MM.1S (cell line): ENCODE measurements around the gene DMGDH.

Experiments
- EZH2 ChIP-seq: fragments of 300-600 bp; sonication (generic); optimal IDR thresholded peaks from 2 replicates; pipeline ENCODE3; 2017; ENCODE audit warnings: low read depth, mild to moderate bottlenecking, antibody characterized with exemption, low read length, mixed read lengths
- EZH2phosphoT487 ChIP-seq: fragments of 300-600 bp; sonication (generic); IDR thresholded peaks from 2 replicates; pipeline ENCODE4 v1.6.1; 2018; ENCODE audit warnings: antibody characterized with exemption, low read length
- TF ChIP-seq, protein P1 (sequence below): fragments of 300-600 bp; sonication (generic); IDR thresholded peaks from 2 replicates; pipeline ENCODE4 v1.5.1; 2016; ENCODE audit warnings: antibody characterized with exemption, low read length, mixed read lengths

DNA sequence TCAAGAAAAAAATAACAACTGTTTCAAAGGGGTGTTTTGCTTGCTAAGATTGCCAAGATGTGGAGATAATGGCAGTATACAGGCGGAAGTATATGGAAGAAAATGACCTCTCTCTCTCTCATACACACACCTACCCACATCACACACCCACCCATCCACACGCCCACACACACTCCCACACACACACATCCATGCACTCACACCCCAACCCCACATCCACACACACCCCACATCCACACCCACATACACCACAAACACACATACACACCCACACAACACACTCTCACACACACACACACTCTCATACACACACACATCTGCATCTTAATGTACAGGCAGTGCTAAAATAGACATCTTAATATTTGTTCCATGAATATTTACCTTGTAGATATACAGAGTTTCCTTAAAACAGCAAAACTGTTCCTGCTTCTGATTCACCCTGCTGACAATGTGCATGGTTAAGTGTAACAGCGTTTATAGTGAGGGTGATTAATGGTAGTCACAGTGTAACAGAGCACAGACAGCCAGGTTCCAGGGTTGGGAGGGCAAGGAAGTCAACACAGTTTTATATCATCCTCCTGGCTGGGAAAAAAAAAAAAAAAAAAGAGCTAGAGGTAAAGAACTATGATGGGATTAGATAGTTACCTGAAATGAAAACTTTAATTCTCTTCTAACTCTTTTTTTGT lies 8.3 kb upstream of the DMGDH start:
- TF ChIP-seq EZH2 (no peak), EZH2phosphoT487 (no peak)
- TF ChIP-seq, protein P1, sequence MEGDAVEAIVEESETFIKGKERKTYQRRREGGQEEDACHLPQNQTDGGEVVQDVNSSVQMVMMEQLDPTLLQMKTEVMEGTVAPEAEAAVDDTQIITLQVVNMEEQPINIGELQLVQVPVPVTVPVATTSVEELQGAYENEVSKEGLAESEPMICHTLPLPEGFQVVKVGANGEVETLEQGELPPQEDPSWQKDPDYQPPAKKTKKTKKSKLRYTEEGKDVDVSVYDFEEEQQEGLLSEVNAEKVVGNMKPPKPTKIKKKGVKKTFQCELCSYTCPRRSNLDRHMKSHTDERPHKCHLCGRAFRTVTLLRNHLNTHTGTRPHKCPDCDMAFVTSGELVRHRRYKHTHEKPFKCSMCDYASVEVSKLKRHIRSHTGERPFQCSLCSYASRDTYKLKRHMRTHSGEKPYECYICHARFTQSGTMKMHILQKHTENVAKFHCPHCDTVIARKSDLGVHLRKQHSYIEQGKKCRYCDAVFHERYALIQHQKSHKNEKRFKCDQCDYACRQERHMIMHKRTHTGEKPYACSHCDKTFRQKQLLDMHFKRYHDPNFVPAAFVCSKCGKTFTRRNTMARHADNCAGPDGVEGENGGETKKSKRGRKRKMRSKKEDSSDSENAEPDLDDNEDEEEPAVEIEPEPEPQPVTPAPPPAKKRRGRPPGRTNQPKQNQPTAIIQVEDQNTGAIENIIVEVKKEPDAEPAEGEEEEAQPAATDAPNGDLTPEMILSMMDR = no peak
